Gastroesophageal sphincter (tissue), 4 donors: ENCODE measurements around the gene XXYLT1. TPM values are rescaled to one million over a fixed set of nuclear protein-coding genes. Genes with fewer than 3 reads are reported as not detected.

Experiments
- ATAC-seq: fragments of 150-250 bp; one replicate; pipeline ENCODE4 v1.9.1; 2016; ENCODE audit warnings: mild to moderate bottlenecking, moderate library complexity
- H3K27ac ChIP-seq, 4 donors: fragments of 200-600 bp; sonication (generic) in 3 of 4; 1 replicate in 3 of 4; 2 replicates in 1 of 4; pipeline ENCODE4 v1.5.1; 2016 to 2019
- H3K27me3 ChIP-seq: fragments of 200-600 bp; sonication (generic); one replicate; pipeline ENCODE4 v1.5.1; 2019
- H3K36me3 ChIP-seq, 2 donors: fragments of 200-600 bp; sonication (generic); one replicate each; pipeline ENCODE4 v1.5.1; 2019; ENCODE audit warnings: control low read depth in 1 of 2
- H3K4me1 ChIP-seq, 3 donors: fragments of 200-600 bp; sonication (generic); 1 replicate in 2 of 3; 2 replicates in 1 of 3; pipeline ENCODE4 v1.5.1; 2016 to 2019; ENCODE audit warnings: control low read depth in 2 of 3
- H3K4me3 ChIP-seq, 2 donors: fragments of 200-600 bp; sonication (generic); one replicate each; pipeline ENCODE4 v1.5.1; 2019; ENCODE audit warnings: mild to moderate bottlenecking in 1 of 2, moderate library complexity in 1 of 2
- H3K9me3 ChIP-seq, 3 donors: fragments of 200-600 bp; sonication (generic); one replicate each; pipeline ENCODE4 v1.5.1; 2017 to 2019; ENCODE audit warnings: control low read depth in 2 of 3
- CTCF ChIP-seq, 4 experiments: fragments of 200-600 bp in 2 of 4; fragments of 450-650 bp in 2 of 4; sonication (generic) in 1 of 4; IDR thresholded peaks; one replicate each; pipeline ENCODE4 v1.5.1; 2017 to 2019; ENCODE audit warnings: antibody characterized with exemption in 4 of 4, mild to moderate bottlenecking in 2 of 4, moderate library complexity in 2 of 4
- EP300 ChIP-seq: sonication (generic); formaldehyde crosslinking; IDR thresholded peaks from one replicate; pipeline ENCODE4 v1.6.1; 2017; ENCODE audit warnings: antibody characterized with exemption, mild to moderate bottlenecking
- POLR2A ChIP-seq, 2 donors: fragments of 450-650 bp; IDR thresholded peaks; one replicate each; pipeline ENCODE4 v1.6.1; 2017; ENCODE audit warnings: antibody characterized with exemption in 2 of 2, mild to moderate bottlenecking in 2 of 2, moderate library complexity in 1 of 2
- POLR2AphosphoS5 ChIP-seq: sonication (generic); formaldehyde crosslinking; IDR thresholded peaks from one replicate; pipeline ENCODE4 v1.6.1; 2017; ENCODE audit warnings: antibody characterized with exemption
- WGBS, 2 donors: methylation state at CpG; one replicate each; pipeline ENCODE4 v1.1.5; 2018; ENCODE audit warnings: low coverage in 1 of 2; 5-methylcytosine and 5-hydroxymethylcytosine counted together
- total RNA-seq, 4 donors: library from RNA; depleted of rRNA; stranded (reverse); fragments of >200 nt; gene quantifications; one replicate each; pipeline ENCODE4 v1.1.0, GENCODE V29; 2016

Gene XXYLT1
- total RNA-seq, 4 donors from 2014 or later: 10.1 to 14.0 (median 12.5) TPM

- WGBS, 2 donors: 92% methylated on average over 5 of the region's 7 CpGs; no CpG with 5 or more reads in 1 of the 2 donors
- no peaks in the 10 kb centered on the region for H3K9me3 ChIP-seq
- H3K4me3 ChIP-seq: no peak overlapping the region
- no peaks in the 10 kb centered on the region for H3K36me3 ChIP-seq
- no peak overlapping the region for H3K27ac ChIP-seq
- H3K4me1 ChIP-seq: no peaks in the 10 kb centered on the region
- TF ChIP-seq CTCF (IDR thresholded peaks at IDR 0.05) (no peak), POLR2A (IDR thresholded peaks at IDR 0.05) (no peak), POLR2AphosphoS5 (no peak), EP300 (no peak)
- ATAC-seq: no peak
- peaks cover 4% of the 10 kb centered on the region for H3K27me3 ChIP-seq
These were observed 226.5 kb downstream of the XXYLT1 start for GRCh38 chr3:195044411-195044810.

- ATAC-seq: no peak
- Histone ChIP-seq H3K9me3 (no peaks in the 10 kb centered on the region), H3K27me3 (peaks cover 4% of the 10 kb centered on the region), H3K4me3 (no peak overlapping the region), H3K27ac (no peak overlapping the region), H3K4me1 (no peaks in the 10 kb centered on the region), H3K36me3 (no peaks in the 10 kb centered on the region)
- TF ChIP-seq EP300: no peak
- no peak for TF ChIP-seq POLR2AphosphoS5
- TF ChIP-seq POLR2A (IDR thresholded peaks at IDR 0.05): no peak
- TF ChIP-seq CTCF (IDR thresholded peaks at IDR 0.05): no peak
- 75% methylated on average over 10 of the region's 12 CpGs; no CpG with 5 or more reads in 1 of the 2 donors for WGBS, 2 donors
These were observed 227.2 kb downstream of the XXYLT1 start for GRCh38 chr3:195043607-195044339.

GRCh38 chr3:195042743-195043606 lies 228.0 kb downstream of the XXYLT1 start:
- H3K27ac ChIP-seq: no peak overlapping the region
- H3K27me3 ChIP-seq: peaks cover 4% of the 10 kb centered on the region
- no peak for ATAC-seq
- no peak for TF ChIP-seq POLR2A (IDR thresholded peaks at IDR 0.05)
- TF ChIP-seq CTCF (IDR thresholded peaks at IDR 0.05): no peak
- no peak for TF ChIP-seq EP300
- TF ChIP-seq POLR2AphosphoS5: no peak
- 67 to 81% methylated on average over 3 to 11 of the region's 19 CpGs for WGBS, 2 donors
- no peak overlapping the region for H3K4me3 ChIP-seq
- H3K36me3 ChIP-seq: no peaks in the 10 kb centered on the region
- H3K9me3 ChIP-seq: no peaks in the 10 kb centered on the region
- H3K4me1 ChIP-seq: no peaks in the 10 kb centered on the region

- Histone ChIP-seq H3K4me3 (no peak overlapping the region), H3K36me3 (no peaks in the 10 kb centered on the region), H3K27ac (no peak overlapping the region), H3K27me3 (peaks cover 4% of the 10 kb centered on the region), H3K4me1 (no peaks in the 10 kb centered on the region), H3K9me3 (no peaks in the 10 kb centered on the region)
- WGBS, 2 donors: 60 to 75% methylated on average over 1 to 2 of the region's 16 CpGs
- no peak for ATAC-seq
- TF ChIP-seq POLR2AphosphoS5 (no peak), CTCF (IDR thresholded peaks at IDR 0.05) (no peak), POLR2A (IDR thresholded peaks at IDR 0.05) (no peak), EP300 (no peak)
These were observed 228.9 kb downstream of the XXYLT1 start for GRCh38 chr3:195041871-195042742.
